HG03575 (cell line): ENCODE measurements around the gene COL6A2.

Experiments
- ATAC-seq: cut with Tn5 transposase; IDR thresholded peaks from one replicate; pipeline ENCODE4 v1.9.1; 2021; ENCODE audit not compliant: unreplicated experiment, insufficient number of reproducible peaks, low FRiP score; ENCODE audit errors: extremely low read depth

The COL6A2 gene

GRCh38 chr21:46109313-46110221 lies 11.7 kb downstream of the COL6A2 start:
- no peak for ATAC-seq

- no peak for ATAC-seq
These were observed 12.7 kb downstream of the COL6A2 start for GRCh38 chr21:46110499-46111192.

GRCh38 chr21:46111193-46111571 lies 13.3 kb downstream of the COL6A2 start:
- ATAC-seq = no peak

GRCh38 chr21:46111857-46112724 lies 14.2 kb downstream of the COL6A2 start:
- no peak for ATAC-seq

- no peak for ATAC-seq
These were observed 14.9 kb downstream of the COL6A2 start for GRCh38 chr21:46112725-46113215.

GRCh38 chr21:46113497-46114176 lies 15.7 kb downstream of the COL6A2 start:
- no peak for ATAC-seq

GRCh38 chr21:46114963-46115362 lies 17.1 kb downstream of the COL6A2 start:
- no peak for ATAC-seq

- no peak for ATAC-seq
These were observed 17.7 kb downstream of the COL6A2 start for GRCh38 chr21:46115441-46116188.

GRCh38 chr21:46116189-46116775 lies 18.4 kb downstream of the COL6A2 start:
- ATAC-seq = no peak

GRCh38 chr21:46116776-46117585 lies 19.1 kb downstream of the COL6A2 start:
- ATAC-seq = no peak

GRCh38 chr21:46117586-46118315 lies 19.8 kb downstream of the COL6A2 start:
- no peak for ATAC-seq

GRCh38 chr21:46118316-46119143 lies 20.6 kb downstream of the COL6A2 start:
- no peak for ATAC-seq

GRCh38 chr21:46119144-46119636 lies 21.3 kb downstream of the COL6A2 start:
- ATAC-seq = no peak

- no peak for ATAC-seq
These were observed 21.8 kb downstream of the COL6A2 start for GRCh38 chr21:46119637-46120271.
